Measurements from ENCODE around the gene ELP4. TPM values are rescaled to one million over a fixed set of nuclear protein-coding genes. Genes with fewer than 3 reads are reported as not detected.

ELP4 gene
- total RNA-seq, 1 donor from 2014 or later = 8.6 TPM

DNA sequence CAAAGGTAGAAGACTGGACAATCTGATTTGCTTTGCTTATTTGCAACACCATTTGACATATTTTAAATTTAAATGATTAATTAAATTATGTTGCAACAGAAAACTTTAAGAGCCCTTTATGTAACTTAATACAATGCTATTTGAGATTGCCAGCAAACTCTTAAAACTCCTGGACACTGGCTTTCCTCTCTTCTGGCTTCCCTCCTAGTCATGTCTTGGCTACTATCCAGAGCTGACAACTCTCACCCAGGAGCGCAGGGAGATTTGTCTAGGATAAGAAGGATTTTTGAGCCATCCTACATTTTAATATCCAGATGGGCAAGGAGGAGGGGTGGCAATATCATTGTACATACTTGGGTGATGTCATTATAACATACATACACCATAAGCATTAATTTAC, 134.3 kb downstream of the ELP4 start:
- no peaks in the 10 kb centered on the region for H3K9me3 Mint-ChIP-seq (ENCODE audit: low read depth)
- H3K4me1 Mint-ChIP-seq (ENCODE audit: low read depth) = peaks cover 32% of the 10 kb centered on the region
- no peak for DNase-seq (ENCODE audit: low spot score)
- no peak for TF ChIP-seq CTCF (IDR thresholded peaks at IDR 0.05)
- H3K4me3 Mint-ChIP-seq (ENCODE audit: unreplicated experiment) = no peak overlapping the region
- H3K27ac Mint-ChIP-seq (ENCODE audit: unreplicated experiment) = peak overlapping the region; percentile 82
- H3K36me3 Mint-ChIP-seq (ENCODE audit: low read depth) = no peaks in the 10 kb centered on the region
- no peaks in the 10 kb centered on the region for H3K27me3 Mint-ChIP-seq (ENCODE audit: low read depth)

DNA sequence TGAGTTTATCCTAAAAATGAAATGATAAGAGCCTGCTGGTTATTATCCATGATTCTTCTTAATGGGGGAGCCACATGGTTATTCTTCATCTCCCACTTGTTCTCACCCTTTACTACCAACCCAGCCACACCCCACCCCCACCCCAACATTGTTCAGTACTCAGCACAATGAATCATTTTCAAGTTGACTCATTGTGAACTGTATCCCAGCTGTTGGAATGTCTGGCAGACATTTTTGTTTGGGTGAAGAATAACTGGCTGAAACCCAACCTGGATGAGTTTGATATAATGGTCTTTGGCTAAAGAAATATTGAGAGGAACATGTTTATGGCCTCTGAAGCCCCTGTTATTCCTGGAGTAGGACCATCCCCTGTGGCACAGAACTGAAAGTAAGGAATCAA, 136.2 kb downstream of the ELP4 start:
- no peak for TF ChIP-seq CTCF (IDR thresholded peaks at IDR 0.05)
- peak overlapping the region; percentile 89 for H3K27ac Mint-ChIP-seq (ENCODE audit: unreplicated experiment)
- H3K36me3 Mint-ChIP-seq (ENCODE audit: low read depth) = no peaks in the 10 kb centered on the region
- H3K9me3 Mint-ChIP-seq (ENCODE audit: low read depth) = no peaks in the 10 kb centered on the region
- no peaks in the 10 kb centered on the region for H3K27me3 Mint-ChIP-seq (ENCODE audit: low read depth)
- H3K4me1 Mint-ChIP-seq (ENCODE audit: low read depth) = peaks cover 30% of the 10 kb centered on the region
- no peak overlapping the region for H3K4me3 Mint-ChIP-seq (ENCODE audit: unreplicated experiment)
- no peak for DNase-seq (ENCODE audit: low spot score)

DNA sequence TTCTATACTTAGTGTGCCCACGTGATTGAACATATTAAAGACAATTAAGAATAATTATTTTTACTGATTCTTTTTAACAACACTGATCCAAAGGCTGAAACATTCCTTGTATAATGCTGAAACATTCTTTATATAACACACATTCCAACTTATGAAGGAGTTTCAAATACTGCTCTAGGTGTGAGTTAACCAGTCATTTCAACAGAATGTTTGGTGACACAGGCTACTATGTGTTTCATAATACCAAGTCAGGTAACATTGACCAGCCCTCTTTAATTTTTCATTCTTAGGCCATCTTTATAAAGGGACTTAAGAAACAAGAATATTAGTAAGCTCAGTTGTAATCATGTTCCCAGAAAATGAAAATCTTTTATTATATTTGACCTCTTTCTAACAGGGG, 136.6 kb downstream of the ELP4 start:
- DNase-seq (ENCODE audit: low spot score) = no peak
- no peaks in the 10 kb centered on the region for H3K9me3 Mint-ChIP-seq (ENCODE audit: low read depth)
- no peaks in the 10 kb centered on the region for H3K36me3 Mint-ChIP-seq (ENCODE audit: low read depth)
- peak overlapping the region; percentile 89 for H3K27ac Mint-ChIP-seq (ENCODE audit: unreplicated experiment)
- H3K4me3 Mint-ChIP-seq (ENCODE audit: unreplicated experiment) = no peak overlapping the region
- TF ChIP-seq CTCF (IDR thresholded peaks at IDR 0.05) = no peak
- H3K27me3 Mint-ChIP-seq (ENCODE audit: low read depth) = no peaks in the 10 kb centered on the region
- peaks cover 30% of the 10 kb centered on the region for H3K4me1 Mint-ChIP-seq (ENCODE audit: low read depth)

- no peak for DNase-seq (ENCODE audit: low spot score)
- Mint-ChIP-seq H3K4me3 (ENCODE audit: unreplicated experiment) (no peak overlapping the region), H3K4me1 (ENCODE audit: low read depth) (peaks cover 30% of the 10 kb centered on the region), H3K36me3 (ENCODE audit: low read depth) (no peaks in the 10 kb centered on the region), H3K27me3 (ENCODE audit: low read depth) (no peaks in the 10 kb centered on the region), H3K27ac (ENCODE audit: unreplicated experiment) (no peak overlapping the region), H3K9me3 (ENCODE audit: low read depth) (no peaks in the 10 kb centered on the region)
- no peak for TF ChIP-seq CTCF (IDR thresholded peaks at IDR 0.05)
Observed at GRCh38 chr11:31649129-31649966, 139.8 kb downstream of the ELP4 start.

DNA sequence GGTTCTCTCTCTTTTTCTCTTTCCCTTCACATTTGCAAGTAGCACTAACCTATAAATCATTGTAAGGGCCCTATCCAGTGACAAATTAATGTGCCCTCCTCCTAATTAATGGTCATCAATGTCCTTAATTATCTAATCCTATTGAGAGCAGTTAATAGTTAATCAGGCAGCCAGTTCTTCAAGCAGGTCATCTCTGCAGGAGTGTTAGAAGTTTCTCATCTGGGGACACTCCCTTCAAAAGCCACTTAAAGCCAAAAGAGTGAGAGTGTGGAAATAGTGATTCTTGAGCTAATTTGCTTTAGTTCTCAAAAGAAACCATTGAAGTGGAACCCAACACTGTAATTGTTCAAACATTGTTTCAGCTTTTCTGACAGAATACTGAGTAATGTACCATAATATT, 141.6 kb downstream of the ELP4 start:
- H3K27ac Mint-ChIP-seq (ENCODE audit: unreplicated experiment) = no peak overlapping the region
- H3K27me3 Mint-ChIP-seq (ENCODE audit: low read depth) = no peaks in the 10 kb centered on the region
- no peak for DNase-seq (ENCODE audit: low spot score)
- H3K9me3 Mint-ChIP-seq (ENCODE audit: low read depth) = no peaks in the 10 kb centered on the region
- no peaks in the 10 kb centered on the region for H3K36me3 Mint-ChIP-seq (ENCODE audit: low read depth)
- peaks cover 22% of the 10 kb centered on the region for H3K4me1 Mint-ChIP-seq (ENCODE audit: low read depth)
- no peak for TF ChIP-seq CTCF (IDR thresholded peaks at IDR 0.05)
- no peak overlapping the region for H3K4me3 Mint-ChIP-seq (ENCODE audit: unreplicated experiment)
